ENCODE data around the gene PDSS2. TPM values are rescaled to one million over a fixed set of nuclear protein-coding genes. Genes with fewer than 3 reads are reported as not detected.
A peak's percentile ranks its signal among the peaks of the same experiment; 100 is the strongest.

The PDSS2 gene
- total and polyA plus RNA-seq, 10 donors: 4.3 to 16.6 (median 11.7) TPM

GRCh38 chr6:107458672-107459282 lies 587 bp downstream of the PDSS2 start:
- H3K27ac ChIP-seq: peak overlapping the region; percentile 79 to 98 (median 97)
- H3K4me1 ChIP-seq: peaks cover 6 to 52% (median 31%) of the 10 kb centered on the region in 6 donors
- no peaks in the 10 kb centered on the region for H3K27me3 ChIP-seq (replicated peaks in 1 of 7)
- 0 to 2% (median 1%) methylated on average over 22 to 29 of the region's 29 CpGs for WGBS, 5 donors
- peak overlapping the region; percentile 64 to 95 (median 88) for H3K4me3 ChIP-seq
- intact Hi-C loops (cut with DNase I; ENCODE audit: low total_unique reads): no loop called here
- H3K9me3 ChIP-seq: no peaks in the 10 kb centered on the region
- peaks cover 0 to 12% (median 0%) of the 10 kb centered on the region in 6 donors for H3K36me3 ChIP-seq
- DNase-seq: peak; percentile 88
- no peak for TF ChIP-seq POLR2AphosphoS5 (IDR thresholded peaks at IDR 0.05)
- no peak for TF ChIP-seq POLR2A (IDR thresholded peaks at IDR 0.05)
- TF ChIP-seq CTCF (IDR thresholded peaks at IDR 0.05 in 8 of 11, conservative IDR thresholded peaks at IDR 0.05 in 3 of 11): no peak

- 68 to 84% (median 73%) methylated on average over 1 of the region's 1 CpG for WGBS, 5 donors
- peaks cover 11 to 51% (median 43%) of the 10 kb centered on the region in 8 donors for H3K9me3 ChIP-seq
- peaks cover 0 to 63% (median 0%) of the 10 kb centered on the region in 6 donors for H3K36me3 ChIP-seq
- H3K4me1 ChIP-seq: no peaks in the 10 kb centered on the region
- H3K27me3 ChIP-seq (replicated peaks in 1 of 7): no peaks in the 10 kb centered on the region
- intact Hi-C loops (cut with DNase I; ENCODE audit: low total_unique reads): no loop called here
- H3K4me3 ChIP-seq: no peak overlapping the region
- no peak for TF ChIP-seq POLR2A (IDR thresholded peaks at IDR 0.05)
- no peak for TF ChIP-seq POLR2AphosphoS5 (IDR thresholded peaks at IDR 0.05)
- no peak for TF ChIP-seq CTCF (IDR thresholded peaks at IDR 0.05 in 8 of 11, conservative IDR thresholded peaks at IDR 0.05 in 3 of 11)
- H3K27ac ChIP-seq: no peak overlapping the region
- no peak for DNase-seq
Observed at GRCh38 chr6:107448776-107449175, 10.6 kb downstream of the PDSS2 start.

GRCh38 chr6:107447663-107448216 lies 11.6 kb downstream of the PDSS2 start:
- Histone ChIP-seq H3K36me3 (peaks cover 0 to 53% (median 0%) of the 10 kb centered on the region in 6 donors), H3K27ac (no peak overlapping the region), H3K9me3 (peaks cover 11 to 51% (median 43%) of the 10 kb centered on the region in 8 donors), H3K4me3 (no peak overlapping the region), H3K4me1 (peaks cover 0 to 8% (median 0%) of the 10 kb centered on the region in 6 donors), H3K27me3 (replicated peaks in 1 of 7) (no peaks in the 10 kb centered on the region)
- TF ChIP-seq POLR2AphosphoS5 (IDR thresholded peaks at IDR 0.05): no peak
- TF ChIP-seq POLR2A (IDR thresholded peaks at IDR 0.05): no peak
- TF ChIP-seq CTCF (IDR thresholded peaks at IDR 0.05 in 8 of 11, conservative IDR thresholded peaks at IDR 0.05 in 3 of 11): no peak
- DNase-seq: no peak
- WGBS, 5 donors: 97 to 100% (median 100%) methylated on average over 2 of the region's 2 CpGs
- intact Hi-C loops (cut with DNase I; ENCODE audit: low total_unique reads): no loop called here

- WGBS, 5 donors: 90 to 100% (median 95%) methylated on average over 1 of the region's 1 CpG
- Histone ChIP-seq H3K4me3 (no peak overlapping the region), H3K27ac (no peak overlapping the region), H3K9me3 (peaks cover 11 to 42% (median 35%) of the 10 kb centered on the region in 8 donors), H3K27me3 (replicated peaks in 1 of 7) (no peaks in the 10 kb centered on the region), H3K36me3 (peaks cover 0 to 26% (median 0%) of the 10 kb centered on the region in 6 donors), H3K4me1 (peaks cover 0 to 8% (median 0%) of the 10 kb centered on the region in 6 donors)
- TF ChIP-seq CTCF (IDR thresholded peaks at IDR 0.05 in 8 of 11, conservative IDR thresholded peaks at IDR 0.05 in 3 of 11): no peak
- no peak for TF ChIP-seq POLR2AphosphoS5 (IDR thresholded peaks at IDR 0.05)
- TF ChIP-seq POLR2A (IDR thresholded peaks at IDR 0.05): no peak
- no peak for DNase-seq
- intact Hi-C loops (cut with DNase I; ENCODE audit: low total_unique reads): no loop called here
Observed at GRCh38 chr6:107444277-107444676, 15.1 kb downstream of the PDSS2 start.
